Stimulated activated naive CD4-positive, alpha-beta T cell treated with Interleukin-2 at 50 U/mL for 16 hours (primary cell): ENCODE results near the gene GRB10.
"Not testable (repeated sequence)": the region's sequence is repeated elsewhere in the genome, so short reads cannot be mapped to it uniquely, and the experiment has no call there.

ENCODE experiments used
- DNase-seq: peaks from one replicate; lab custom pipeline; 2025; lab: John Stamatoyannopoulos, UW

Gene GRB10

GRCh38 chr7:50778189-50778588, 4.5 kb downstream of the GRB10 start:
- DNase-seq = no peak

GRCh38 chr7:50775836-50776235, 6.9 kb downstream of the GRB10 start:
- DNase-seq = no peak

DNA sequence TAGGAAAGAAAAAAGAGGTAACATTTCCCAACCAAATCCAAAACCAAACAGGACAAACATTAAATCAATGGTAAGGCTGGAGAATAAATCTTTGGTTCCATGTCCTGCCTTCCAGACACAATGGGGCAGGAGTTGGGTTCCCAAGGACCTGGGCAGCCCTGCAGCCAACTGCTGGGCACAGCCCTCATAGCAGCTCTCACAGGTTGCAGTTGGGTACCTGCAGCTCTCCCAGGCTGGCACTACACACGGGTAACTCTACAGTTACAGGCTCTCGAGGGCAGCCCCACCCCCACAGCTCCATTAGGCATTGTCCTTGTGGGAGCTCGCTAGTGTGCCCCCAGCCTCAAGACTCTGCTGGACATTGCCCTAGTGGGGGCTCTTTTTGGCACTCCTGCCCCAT, 7.5 kb downstream of the GRB10 start:
- no peak for DNase-seq

- DNase-seq = no peak
These were observed 8.4 kb downstream of the GRB10 start for GRCh38 chr7:50774319-50774718.

GRCh38 chr7:50773071-50773470, 9.6 kb downstream of the GRB10 start:
- not testable (repeated sequence) for DNase-seq

- DNase-seq = no peak
These were observed 11.3 kb downstream of the GRB10 start for GRCh38 chr7:50771120-50772002.

GRCh38 chr7:50768485-50769474, 13.9 kb downstream of the GRB10 start:
- DNase-seq = no peak

GRCh38 chr7:50766849-50767207, 15.9 kb downstream of the GRB10 start:
- DNase-seq = no peak

- no peak for DNase-seq
These were observed 16.4 kb downstream of the GRB10 start for GRCh38 chr7:50766106-50766848.

GRCh38 chr7:50762337-50762736, 20.4 kb downstream of the GRB10 start:
- no peak for DNase-seq

GRCh38 chr7:50761713-50762112, 21.0 kb downstream of the GRB10 start:
- DNase-seq = no peak

DNA sequence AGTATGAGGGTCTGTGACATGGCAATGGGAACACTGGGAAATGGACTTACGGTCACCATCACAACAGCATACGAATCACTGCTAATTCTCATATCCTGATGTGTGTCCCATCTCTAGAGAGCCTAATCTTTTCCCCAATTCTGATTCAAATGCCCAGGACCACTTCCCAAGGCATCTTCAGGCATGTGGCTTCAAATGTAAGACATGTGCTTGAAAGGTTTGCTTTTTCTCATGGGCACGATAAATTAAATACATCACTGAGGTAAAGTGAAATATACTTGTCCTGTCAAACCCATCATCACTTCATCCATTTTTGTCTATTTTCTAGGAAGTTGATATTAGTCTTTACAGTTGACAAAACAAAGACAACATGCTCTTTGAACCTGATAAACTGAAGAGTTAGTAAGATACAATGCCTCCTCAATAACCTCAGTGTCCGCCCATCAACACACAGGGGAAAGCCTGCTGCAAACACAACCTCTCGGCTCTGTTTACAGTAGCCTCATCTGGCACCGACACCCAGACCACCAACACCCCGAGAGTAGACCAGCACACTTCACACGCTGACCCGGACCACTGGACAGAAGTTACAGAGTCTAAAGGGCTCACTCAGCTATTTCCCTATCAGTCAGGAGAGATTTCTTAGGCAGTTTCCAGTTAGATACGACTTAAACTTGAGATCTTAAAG, 24.8 kb downstream of the GRB10 start:
- no peak for DNase-seq

DNA sequence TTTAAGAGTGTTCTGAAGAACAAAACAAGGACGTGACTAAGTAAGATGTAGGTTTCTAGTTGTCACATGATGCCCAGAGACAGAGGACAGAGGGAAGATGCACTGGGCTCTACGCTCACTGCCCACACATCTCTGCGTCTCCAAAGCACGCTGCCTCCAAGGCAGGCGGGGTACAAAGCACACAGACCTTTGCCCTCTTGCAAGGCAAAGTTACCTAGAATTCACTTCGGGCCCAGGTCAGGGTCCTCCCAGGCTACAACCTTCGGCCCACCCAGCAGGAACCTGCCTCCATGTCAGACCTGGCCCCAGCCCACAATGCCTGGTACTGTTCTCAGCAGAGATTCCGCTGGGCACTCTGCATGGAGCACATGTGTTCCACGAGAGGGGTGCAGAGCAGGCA, 26.5 kb downstream of the GRB10 start:
- DNase-seq = no peak

DNA sequence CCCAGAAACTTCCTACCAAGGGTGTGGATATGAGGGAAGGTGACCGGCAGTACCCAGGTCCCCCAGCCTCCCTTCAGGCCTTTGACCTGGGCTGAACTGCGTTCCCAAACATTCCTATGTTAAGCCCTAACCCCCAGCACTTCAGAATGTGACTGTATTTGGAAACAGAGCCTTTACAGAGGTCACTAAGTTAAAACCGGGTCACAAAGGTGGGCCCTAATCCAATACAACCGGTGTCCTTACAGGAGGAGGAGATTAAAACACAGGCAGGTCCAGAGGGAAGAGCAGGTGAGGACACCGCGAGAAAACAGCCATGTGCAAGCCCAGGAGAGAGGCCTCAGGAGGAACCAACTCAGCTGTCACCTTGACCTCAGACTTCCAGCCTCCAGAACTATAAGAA, 28.0 kb downstream of the GRB10 start:
- DNase-seq = no peak

- no peak for DNase-seq
These were observed 28.5 kb downstream of the GRB10 start for GRCh38 chr7:50754241-50754640.

GRCh38 chr7:50752422-50752821, 30.3 kb downstream of the GRB10 start:
- DNase-seq = no peak

DNA sequence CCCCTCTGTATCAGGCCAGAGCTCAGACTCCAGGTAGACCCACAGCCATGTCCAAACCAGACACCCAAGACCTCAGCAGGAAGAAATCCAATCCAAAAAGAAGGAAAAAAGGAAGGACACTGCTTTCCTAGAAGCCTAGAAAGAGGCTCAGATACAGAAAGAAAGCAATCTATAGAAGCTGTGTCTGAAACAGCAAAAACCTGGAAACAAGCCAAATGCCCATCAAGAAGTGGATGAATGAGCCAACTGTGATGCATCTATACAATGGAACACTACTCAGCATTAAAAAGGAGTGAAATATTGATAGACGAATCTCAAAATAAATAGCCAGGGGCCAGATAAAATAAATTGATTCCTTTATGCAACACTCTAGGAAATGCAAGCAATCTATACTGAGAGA, 31.6 kb downstream of the GRB10 start:
- DNase-seq = no peak

DNA sequence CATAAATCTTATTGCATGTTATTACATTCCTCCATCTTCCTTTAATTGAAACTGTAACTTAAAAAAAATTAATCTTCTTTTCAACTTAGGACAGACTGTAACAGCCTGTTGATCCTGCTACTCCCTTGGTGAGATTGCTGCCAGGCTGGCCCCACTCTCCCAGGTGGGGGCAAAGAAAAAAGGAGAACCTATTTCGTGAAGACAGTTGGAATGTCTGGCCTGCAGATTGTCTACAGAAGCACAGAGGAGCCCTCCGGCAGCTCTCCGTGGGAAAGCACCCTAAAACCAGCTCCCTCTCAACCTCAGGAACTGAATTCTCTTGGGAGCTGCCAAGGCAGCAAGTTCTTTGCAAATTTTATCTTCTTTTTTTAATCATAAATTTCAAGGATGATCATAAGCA, 32.8 kb downstream of the GRB10 start:
- no peak for DNase-seq

DNA sequence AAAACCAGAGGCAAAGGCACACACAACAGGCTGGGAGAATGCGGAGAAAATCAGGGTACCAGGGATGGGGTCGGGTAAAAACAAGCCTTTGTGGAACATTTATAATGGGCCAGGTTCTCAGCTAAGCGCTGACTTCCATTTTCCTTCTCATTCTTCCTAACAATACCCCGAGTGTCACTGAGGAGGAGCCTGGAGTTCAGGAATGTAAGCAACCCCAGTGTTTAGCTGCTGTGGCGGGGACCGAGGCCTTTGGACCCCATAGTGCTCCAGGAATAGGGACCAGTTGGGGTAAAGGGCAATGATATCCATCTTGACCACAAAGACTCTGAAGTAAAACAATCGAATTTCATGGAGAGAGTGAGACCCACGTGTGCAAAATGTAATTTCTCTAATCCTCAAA, 34.2 kb downstream of the GRB10 start:
- no peak for DNase-seq

DNA sequence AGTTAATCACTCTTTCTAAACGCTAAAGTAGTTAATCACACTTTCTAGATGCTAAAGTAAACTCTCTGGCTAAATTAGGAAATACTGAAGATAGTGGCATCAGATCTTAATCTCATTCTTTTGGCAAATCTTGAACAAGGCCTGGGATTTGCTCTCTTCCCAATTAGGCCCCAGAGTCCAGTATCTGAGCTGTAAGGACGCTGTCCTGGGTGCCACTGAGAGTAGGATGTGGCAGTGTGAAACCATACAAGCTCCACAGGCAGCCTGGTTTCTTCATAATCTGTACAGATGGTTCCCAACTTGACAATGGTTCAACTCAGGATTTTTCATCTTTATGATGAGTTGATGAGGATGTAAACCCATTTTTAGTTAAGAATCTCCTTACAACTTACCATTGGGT, 36.9 kb downstream of the GRB10 start:
- DNase-seq = no peak

DNA sequence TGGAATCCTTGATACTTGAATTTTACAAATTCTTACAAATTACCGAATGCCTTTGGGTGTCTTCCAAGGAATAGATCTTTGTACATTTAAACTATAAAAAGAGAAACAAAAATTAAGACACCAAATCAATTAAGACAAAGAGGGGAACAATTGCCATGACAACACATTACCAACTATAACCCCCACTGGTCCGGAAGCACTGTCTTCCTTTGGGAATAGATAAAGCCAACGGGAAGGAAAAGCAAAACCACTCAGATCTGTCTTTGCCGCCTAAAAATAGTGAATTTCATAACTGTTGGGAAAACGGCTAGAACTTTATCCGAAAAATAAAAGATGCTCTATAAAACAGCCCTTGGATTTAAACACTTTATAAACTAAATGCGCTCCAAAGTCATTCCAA, 37.4 kb downstream of the GRB10 start:
- DNase-seq = no peak

GRCh38 chr7:50743893-50744292, 38.8 kb downstream of the GRB10 start:
- no peak for DNase-seq
